A549 (cell line): ENCODE data around the gene HPD. TPM values are rescaled to one million over a fixed set of nuclear protein-coding genes. Genes with fewer than 3 reads are reported as not detected.

Experiments used
- ATAC-seq, 2 experiments: fragments of 200-7000 bp in 1 of 2; fragments of >200 bp in 1 of 2; cut with Nextera tagmentation in 1 of 2; cut with Tn5 transposase in 1 of 2; 3 replicates each; pipeline versions ENCODE4 v1.8.0 to v1.9.1; 2018 to 2020; ENCODE audit warnings: mild to moderate bottlenecking in 1 of 2, moderate library complexity in 1 of 2
- CTCF ChIA-PET: fragments of 300-600 bp; sonication (Branson Sonifier 250); formaldehyde crosslinking; extraction: SDS; loops from one replicate; lab custom pipeline; 2021; ENCODE audit warnings: antibody characterized with exemption, inconsistent platforms; lab: Yijun Ruan, JAX
- POLR2A ChIA-PET: fragments of 350-600 bp; formaldehyde crosslinking; extraction: SDS; loops from one replicate; lab custom pipeline; 2021; ENCODE audit warnings: antibody characterized with exemption, inconsistent platforms; lab: Yijun Ruan, JAX
- DNase-seq, 2 experiments: peaks; one replicate each; pipeline versions ENCODE4 v3.0.0 to v3.0.0-alpha.2; 2011 to 2016; ENCODE audit warnings: low read depth in 1 of 2, low spot score in 1 of 2
- FAIRE-seq: peaks from 2 replicates; lab custom pipeline; 2011; peaks lifted over from hg19 to GRCh38; lab: Jason Lieb, UNC
- H3K27ac ChIP-seq, 2 experiments: fragments of >200 bp; sonication (Bioruptor Twin); formaldehyde crosslinking; 3 replicates each; pipeline ENCODE4 v1.5.1; 2016 to 2017
- H3K4me1 ChIP-seq: fragments of >200 bp; sonication (Bioruptor Twin); formaldehyde crosslinking; 3 replicates; pipeline ENCODE4 v1.6.1; 2016
- H3K4me2 ChIP-seq: fragments of >200 bp; sonication (Bioruptor Twin); formaldehyde crosslinking; 3 replicates; pipeline ENCODE4 v1.6.1; 2016
- H3K4me3 ChIP-seq: fragments of >200 bp; sonication (Bioruptor Twin); formaldehyde crosslinking; 3 replicates; pipeline ENCODE4 v1.5.1; 2016
- H3K9me3 ChIP-seq: fragments of >200 bp; sonication (Bioruptor Twin); formaldehyde crosslinking; 3 replicates; pipeline ENCODE4 v1.6.1; 2016
- ATOH8 ChIP-seq: fragments of 250-450 bp; sonication (Bioruptor Pico); IDR thresholded peaks from 2 replicates; pipeline ENCODE4 v1.5.0; 2020; ENCODE audit warnings: low read depth, mild to moderate bottlenecking, moderate library complexity
- BCL3 ChIP-seq: fragments of >200 bp; sonication (Bioruptor Twin); formaldehyde crosslinking; IDR thresholded peaks from 3 replicates; pipeline ENCODE4 v1.6.1; 2016
- CHD2 ChIP-seq: fragments of 150-350 bp; IDR thresholded peaks from 2 replicates; pipeline ENCODE4 v1.6.1; 2014; ENCODE audit warnings: low read length; ENCODE audit not compliant: partially characterized antibody
- CHD4 ChIP-seq: fragments of 200-600 bp; sonication (generic); IDR thresholded peaks from 2 replicates; pipeline ENCODE4 v1.6.1; 2016; ENCODE audit warnings: antibody characterized with exemption, mild to moderate bottlenecking, borderline replicate concordance
- E2F6 ChIP-seq: IDR thresholded peaks from 2 replicates; pipeline ENCODE4 v1.6.1; 2012; ENCODE audit warnings: low read depth, borderline replicate concordance
- EHF ChIP-seq: fragments of 250-450 bp; sonication (Bioruptor Pico); IDR thresholded peaks from 2 replicates; pipeline ENCODE4 v1.5.0; 2020; ENCODE audit warnings: mild to moderate bottlenecking
- FOSL2 ChIP-seq, 2 experiments: fragments of 450-650 bp in 1 of 2; fragments of >200 bp in 1 of 2; sonication (Bioruptor Twin) in 1 of 2; formaldehyde crosslinking; IDR thresholded peaks; 2 replicates each; pipeline versions ENCODE4 v1.5.0 to v1.6.1; 2016 to 2020; ENCODE audit warnings: mild to moderate bottlenecking in 1 of 2, moderate library complexity in 1 of 2
- HDAC2 ChIP-seq: fragments of 200-600 bp; sonication (generic); IDR thresholded peaks from 2 replicates; pipeline ENCODE4 v1.6.1; 2016
- JUN ChIP-seq, 2 experiments: fragments of >200 bp; sonication (Bioruptor Twin); formaldehyde crosslinking; IDR thresholded peaks; 2 replicates in 1 of 2; 3 replicates in 1 of 2; pipeline ENCODE4 v1.6.1; 2016 to 2017
- JUNB ChIP-seq: fragments of >200 bp; sonication (Bioruptor Twin); formaldehyde crosslinking; IDR thresholded peaks from 2 replicates; pipeline ENCODE4 v1.6.1; 2016
- KDM1A ChIP-seq: fragments of 200-600 bp; sonication (generic); IDR thresholded peaks from 2 replicates; pipeline ENCODE4 v1.6.1; 2016; ENCODE audit warnings: low read depth, mild to moderate bottlenecking
- KDM5A ChIP-seq: fragments of 200-600 bp; sonication (generic); IDR thresholded peaks from 2 replicates; pipeline ENCODE4 v1.6.1; 2016; ENCODE audit warnings: antibody characterized with exemption, mild to moderate bottlenecking
- MAFK ChIP-seq: fragments of 450-650 bp; IDR thresholded peaks from 2 replicates; pipeline ENCODE4 v1.6.1; 2014; ENCODE audit not compliant: partially characterized antibody
- MYC ChIP-seq: IDR thresholded peaks from 2 replicates; pipeline ENCODE4 v1.6.1; 2012; ENCODE audit warnings: mild to moderate bottlenecking, inconsistent platforms, low read length, improper control_type of control experiment, borderline replicate concordance
- NR3C1 ChIP-seq: fragments of >200 bp; sonication (Bioruptor Twin); formaldehyde crosslinking; IDR thresholded peaks from 3 replicates; pipeline ENCODE4 v1.6.1; 2017
- PBX3 ChIP-seq: IDR thresholded peaks from 2 replicates; pipeline ENCODE4 v1.6.1; 2012
- POLR2A ChIP-seq: IDR thresholded peaks from 2 replicates; pipeline ENCODE4 v1.6.1; 2012; ENCODE audit warnings: mild to moderate bottlenecking, low read length
- RCOR1 ChIP-seq: fragments of 150-350 bp; IDR thresholded peaks from 2 replicates; pipeline ENCODE4 v1.6.1; 2014; ENCODE audit warnings: antibody characterized with exemption, low read length, low read depth
- SREBF2 ChIP-seq: fragments of 450-650 bp; IDR thresholded peaks from 2 replicates; pipeline ENCODE4 v1.6.1; 2014; ENCODE audit warnings: mild to moderate bottlenecking, moderate library complexity
- TFCP2L1 ChIP-seq: fragments of 250-450 bp; sonication (Bioruptor Pico); IDR thresholded peaks from 2 replicates; pipeline ENCODE4 v1.5.0; 2021; ENCODE audit warnings: mild to moderate bottlenecking
- TP53 ChIP-seq: fragments of 250-450 bp; sonication (Bioruptor Pico); IDR thresholded peaks from 2 replicates; pipeline ENCODE4 v1.5.0; 2021; ENCODE audit warnings: mild to moderate bottlenecking, moderate library complexity
- USF2 ChIP-seq: fragments of 450-650 bp; IDR thresholded peaks from 2 replicates; pipeline ENCODE4 v1.6.1; 2014; ENCODE audit warnings: antibody characterized with exemption
- ZFP36 ChIP-seq: fragments of 450-650 bp; IDR thresholded peaks from 2 replicates; pipeline ENCODE4 v1.6.1; 2014; ENCODE audit warnings: borderline replicate concordance; ENCODE audit not compliant: partially characterized antibody
- ZNF302 ChIP-seq: fragments of 250-450 bp; sonication (Bioruptor Pico); IDR thresholded peaks from 2 replicates; pipeline ENCODE4 v1.9.0; 2021; ENCODE audit warnings: inconsistent platforms, mild to moderate bottlenecking, moderate library complexity
- WGBS: methylation state at CpG from one replicate; pipeline ENCODE4 v1.1.6; 2017; ENCODE audit errors: missing lambda C conversion rate; 5-methylcytosine and 5-hydroxymethylcytosine counted together
- polyA plus RNA-seq, 4 experiments: library from polyadenylated mRNA; depleted of rRNA in 3 of 4; stranded (reverse); fragments of >200 nt; fragmentation: RNase III in 1 of 4; extraction: RNeasy Plus Mini Kit Qiagen cat#74134 plus additional on column Dnase treatment in 1 of 4; gene quantifications; 2 replicates in 3 of 4; 3 replicates in 1 of 4; pipeline ENCODE4 v1.2.3, GENCODE V29; 2011 to 2017

Gene HPD
- polyA plus RNA-seq, 2 of the 4 experiments (the other 2 are of a cell fraction) = 1.7 to 1.8 TPM

GRCh38 chr12:121837680-121838079, 21.0 kb downstream of the HPD start:
- CTCF ChIA-PET = interaction anchor here (0.9 to 72.2 kb wide), 10 partner anchors 10 to 285 kb away, joined by 3 to 2657 read pairs (median 4); partner anchors contain the start of genes PSMD9, RHOF and SETD1B
- no peak for FAIRE-seq
- DNase-seq = no peak

GRCh38 chr12:121831571-121832245, 27.0 kb downstream of the HPD start:
- TF ChIP-seq EHF (CRISPR knock-in tag) (no peak), CHD4 (no peak), USF2 (no peak), ZNF302 (CRISPR knock-in tag) (no peak)
- TF ChIP-seq, all 56 proteins: peak for 0
- Histone ChIP-seq H3K4me3 (no peak overlapping the region), H3K27ac (no peak overlapping the region), H3K4me2 (no peak overlapping the region), H3K4me1 (no peaks in the 10 kb centered on the region), H3K9me3 (no peaks in the 10 kb centered on the region)
- ATAC-seq = no peak
- FAIRE-seq = no peak
- 94% methylated on average over 19 of the region's 19 CpGs for WGBS
- CTCF ChIA-PET = interaction anchor here (0.6 to 72.2 kb wide), 2 partner anchors 13 to 46 kb away, joined by 3 to 2657 read pairs; partner anchors contain the start of genes RHOF and SETD1B
- DNase-seq = no peak
- POLR2A ChIA-PET = no interaction called here

More at GRCh38 chr12:121837680-121838079, 21.0 kb downstream of the HPD start:
- Histone ChIP-seq H3K4me2 (no peak overlapping the region), H3K4me1 (no peaks in the 10 kb centered on the region), H3K4me3 (no peak overlapping the region), H3K27ac (no peak overlapping the region), H3K9me3 (no peaks in the 10 kb centered on the region)
- TF ChIP-seq BCL3 (no peak), JUNB (no peak), USF2 (no peak), TP53 (CRISPR knock-in tag) (no peak), TFCP2L1 (CRISPR knock-in tag) (no peak), HDAC2 (no peak), KDM5A (no peak), SREBF2 (no peak)
- 59% methylated on average over 4 of the region's 4 CpGs for WGBS
- no peak for ATAC-seq
- POLR2A ChIA-PET = no interaction called here

- TF ChIP-seq KDM1A = no peak
- TF ChIP-seq ATOH8 = no peak
- no peak for TF ChIP-seq E2F6
- TF ChIP-seq PBX3 = no peak
- no peak for TF ChIP-seq MAFK
- no peak for TF ChIP-seq POLR2A
- TF ChIP-seq JUN (IDR thresholded peaks at IDR 0.05) = no peak
- no peak for TF ChIP-seq BCL3
- TF ChIP-seq ZFP36 = no peak
- TF ChIP-seq FOSL2 (IDR thresholded peaks at IDR 0.05) = no peak
- TF ChIP-seq FOSL2 (CRISPR knock-in tag; IDR thresholded peaks at IDR 0.05) = no peak
- no peak for TF ChIP-seq RCOR1
- no peak for TF ChIP-seq USF2
- TF ChIP-seq HDAC2 = no peak
- no peak for TF ChIP-seq MYC
- no peak for TF ChIP-seq CHD2
- no peak for TF ChIP-seq NR3C1
- FAIRE-seq = no peak
- ChIA-PET POLR2A (no interaction called here), CTCF (interaction anchor here (72.2 kb wide), 1 partner anchor 45 kb away, joined by 2657 read pairs; the partner anchor contains the start of genes RHOF and SETD1B)
- Histone ChIP-seq H3K4me1 (no peaks in the 10 kb centered on the region), H3K4me3 (no peak overlapping the region), H3K4me2 (no peak overlapping the region), H3K27ac (no peak overlapping the region), H3K9me3 (no peaks in the 10 kb centered on the region)
- ATAC-seq = no peak
- 93% methylated on average over 28 of the region's 29 CpGs for WGBS
- DNase-seq = no peak
These were observed 27.9 kb downstream of the HPD start for GRCh38 chr12:121830588-121831265.
